ENCODE results near the gene ARHGAP19.
"Not testable (repeated sequence)": the region's sequence is repeated elsewhere in the genome, so short reads cannot be mapped to it uniquely, and the experiment has no call there.

Gene ARHGAP19

DNA sequence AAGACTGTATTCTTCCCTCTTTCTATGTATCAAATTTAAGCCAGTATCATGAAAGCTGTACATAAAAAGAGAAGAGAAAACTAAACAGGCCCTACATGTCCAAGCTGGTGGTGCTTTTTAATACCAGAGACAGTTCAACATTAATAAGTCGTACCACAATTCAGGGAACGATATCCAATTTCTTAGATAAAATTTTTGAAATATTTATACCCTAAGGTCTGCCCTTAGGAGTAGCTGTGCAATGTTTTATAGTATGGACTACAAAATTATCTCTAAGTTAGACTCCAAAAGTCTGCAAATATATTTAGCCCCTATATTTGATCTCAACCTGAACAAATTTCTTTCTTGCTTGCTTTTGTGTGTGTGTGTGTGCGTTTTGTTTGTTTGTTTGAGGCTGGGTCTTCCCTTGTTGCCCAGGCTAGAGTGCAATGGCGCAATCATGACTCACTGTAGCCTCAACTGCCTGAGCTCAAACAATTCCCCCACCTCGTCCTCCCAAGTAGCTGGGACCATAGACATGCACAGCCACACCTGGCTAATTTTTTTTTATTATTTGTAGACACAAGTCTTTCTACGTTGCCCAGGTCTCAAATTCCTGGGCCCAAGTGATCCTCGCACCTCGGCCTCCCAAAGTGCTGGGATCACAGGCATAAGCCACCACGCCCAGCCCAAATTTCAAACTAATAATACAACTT lies 13.2 kb downstream of the ARHGAP19 start:
- DNase-seq: no peak

GRCh38 chr10:97278491-97278989 lies 13.9 kb downstream of the ARHGAP19 start:
- no peak for DNase-seq

GRCh38 chr10:97277551-97277950 lies 14.9 kb downstream of the ARHGAP19 start:
- no peak for DNase-seq

DNA sequence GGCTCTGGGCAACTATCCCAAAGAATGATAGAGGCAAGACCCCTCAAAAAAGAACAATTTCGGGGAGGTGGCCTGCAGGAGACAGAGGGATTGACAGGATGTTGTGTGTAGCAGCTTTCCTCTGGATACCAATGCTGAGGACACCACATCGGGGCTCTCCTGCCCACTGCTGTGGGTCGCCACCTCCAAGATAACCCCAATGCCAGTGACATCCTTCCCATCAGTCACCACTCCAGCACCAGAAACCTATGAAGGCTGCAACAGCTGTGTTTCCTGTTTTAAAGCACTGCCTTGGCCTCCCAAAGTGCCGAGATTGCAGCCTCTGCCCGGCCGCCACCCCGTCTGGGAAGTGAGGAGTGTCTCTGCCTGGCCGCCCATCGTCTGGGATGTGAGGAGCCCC lies 17.6 kb downstream of the ARHGAP19 start:
- DNase-seq: no peak

- DNase-seq: no peak
Measured at GRCh38 chr10:97273700-97274099, 18.7 kb downstream of the ARHGAP19 start.

- no peak for DNase-seq
Measured at GRCh38 chr10:97270523-97271154, 21.8 kb downstream of the ARHGAP19 start.

GRCh38 chr10:97267671-97268070 lies 24.8 kb downstream of the ARHGAP19 start:
- no peak for DNase-seq

DNA sequence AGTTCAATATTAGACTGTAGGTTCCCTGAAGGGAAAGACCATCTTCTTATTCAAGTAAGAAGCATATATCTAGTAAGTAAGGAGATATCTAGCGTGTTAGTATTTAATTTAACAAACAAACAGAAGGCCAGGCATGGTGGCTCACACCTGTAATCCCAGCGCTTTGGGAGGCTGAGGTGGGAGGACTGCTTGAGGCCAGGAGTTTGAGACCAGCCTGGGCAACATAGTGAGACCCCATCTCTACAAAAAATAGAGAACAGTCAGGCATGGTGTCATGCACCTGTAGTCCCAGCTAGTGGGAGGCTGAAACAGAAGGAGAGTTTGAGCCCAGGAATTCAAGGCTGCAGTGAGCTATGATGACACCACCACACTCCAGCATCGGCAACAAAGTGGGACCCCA lies 27.3 kb downstream of the ARHGAP19 start:
- not testable (repeated sequence) for DNase-seq

- DNase-seq: no peak
Measured at GRCh38 chr10:97263971-97264370, 28.5 kb downstream of the ARHGAP19 start.

GRCh38 chr10:97261656-97262055 lies 30.8 kb downstream of the ARHGAP19 start:
- DNase-seq: no peak

GRCh38 chr10:97261183-97261582 lies 31.3 kb downstream of the ARHGAP19 start:
- no peak for DNase-seq

DNA sequence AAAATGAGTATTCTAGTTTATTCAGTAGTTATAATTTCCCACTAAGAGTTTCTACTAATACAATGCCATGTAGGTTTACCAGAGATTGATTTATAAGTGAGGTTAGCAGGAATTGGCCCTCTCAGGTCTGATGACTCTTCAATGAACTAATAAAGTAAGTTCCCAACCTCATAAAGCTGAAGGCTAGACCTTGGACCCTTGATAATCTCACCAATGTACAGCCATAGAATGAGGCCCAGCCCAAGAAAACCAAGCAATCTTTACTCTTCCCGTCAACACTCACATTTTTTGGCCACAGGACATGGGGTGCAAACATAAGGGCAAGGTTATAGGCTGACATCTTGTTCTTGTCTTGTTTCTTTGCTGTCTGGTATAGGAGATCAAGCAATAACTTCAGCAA lies 33.3 kb downstream of the ARHGAP19 start:
- DNase-seq: no peak

DNA sequence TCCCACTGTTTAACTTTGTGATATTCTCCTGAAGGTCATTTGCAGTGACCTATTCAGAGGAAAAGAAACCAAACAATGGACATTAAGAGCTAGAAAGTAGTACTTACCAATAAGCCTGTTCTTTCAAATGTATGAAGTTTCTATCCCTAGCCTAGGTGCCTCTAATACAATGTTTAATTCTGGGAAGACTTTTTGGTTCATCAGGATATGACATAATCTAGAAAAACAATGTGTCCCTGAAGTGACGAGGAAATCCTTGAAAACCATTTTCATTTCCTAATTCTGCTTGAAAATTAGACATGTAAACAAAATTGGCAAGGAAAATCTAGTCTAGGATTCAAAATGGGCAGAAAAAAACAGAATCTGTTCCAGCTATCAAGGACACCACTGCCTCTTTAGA lies 36.1 kb downstream of the ARHGAP19 start:
- no peak for DNase-seq

DNA sequence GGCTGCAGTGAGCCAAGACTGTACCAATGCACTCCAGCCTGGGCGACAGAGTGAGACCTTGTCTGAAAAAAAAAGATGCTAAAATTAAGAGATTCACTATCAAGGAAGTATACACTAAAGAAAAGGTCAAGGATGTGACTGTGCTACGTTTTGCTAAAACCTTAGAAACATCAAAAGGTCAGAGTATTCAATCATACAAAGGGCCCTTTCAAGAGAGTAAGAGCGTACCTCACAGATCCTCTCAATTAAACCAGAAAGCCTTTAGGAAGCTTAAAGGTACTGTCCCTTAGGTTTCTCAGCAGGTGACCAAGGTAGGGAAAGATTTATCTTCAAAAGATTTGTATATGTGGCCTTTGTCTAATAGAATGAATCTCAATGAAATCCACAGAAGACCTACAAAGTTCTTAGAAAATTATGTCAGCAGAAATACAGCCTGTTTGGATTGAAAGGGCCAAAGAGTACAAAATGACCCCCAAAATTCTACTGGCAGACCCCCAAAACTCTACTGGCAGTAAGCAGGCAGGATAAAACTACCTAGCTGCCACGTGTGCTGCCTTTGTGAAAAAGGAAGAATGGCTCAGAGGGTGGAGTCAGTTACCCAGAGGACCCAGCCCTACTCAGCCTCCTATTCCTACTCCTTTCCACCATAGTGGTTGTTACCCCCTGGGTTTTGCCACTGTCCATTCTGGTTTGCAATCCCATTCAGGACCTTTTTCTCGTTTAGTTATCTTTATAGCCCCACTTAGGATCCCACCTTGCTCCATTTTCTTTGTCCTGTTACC lies 36.7 kb downstream of the ARHGAP19 start:
- DNase-seq: no peak

DNA sequence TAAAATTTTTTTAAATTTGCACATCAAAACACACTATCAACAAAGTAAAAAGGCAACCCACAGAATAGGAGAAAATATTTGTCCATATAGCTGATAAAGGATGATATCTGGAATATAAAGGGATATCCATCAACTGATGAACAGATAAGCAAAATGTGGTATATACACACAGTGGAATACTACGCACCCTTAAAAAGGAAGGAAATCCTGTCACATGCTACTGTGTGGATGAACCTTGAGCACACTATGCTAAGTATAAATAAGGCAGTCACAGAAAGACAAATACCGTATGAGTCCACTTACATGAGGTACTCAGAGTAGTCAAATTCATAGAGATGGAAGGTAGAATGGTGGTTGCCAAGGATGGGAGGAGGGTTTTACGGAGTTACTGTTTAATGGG lies 37.7 kb downstream of the ARHGAP19 start:
- no peak for DNase-seq

GRCh38 chr10:97250952-97251351 lies 41.5 kb downstream of the ARHGAP19 start:
- DNase-seq: no peak

DNA sequence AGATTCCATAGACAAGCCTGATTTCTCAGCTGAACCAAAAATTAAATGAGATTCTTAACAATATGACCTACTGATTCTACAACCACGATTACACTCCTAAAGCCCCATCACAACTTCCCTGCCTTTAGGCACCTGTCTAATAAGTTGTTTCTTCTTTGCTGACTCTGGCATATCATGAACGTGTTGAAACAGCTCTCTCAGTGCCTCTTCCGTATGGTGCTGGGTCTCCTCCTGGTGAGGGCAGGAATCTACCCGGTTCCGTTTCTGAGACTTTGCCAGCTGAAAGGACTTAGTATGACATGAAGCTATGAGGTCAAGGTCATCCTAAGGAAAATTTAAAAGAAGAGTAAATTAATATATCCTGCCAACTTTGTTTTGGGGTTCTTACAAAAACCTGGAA lies 48.6 kb downstream of the ARHGAP19 start:
- DNase-seq: no peak

DNA sequence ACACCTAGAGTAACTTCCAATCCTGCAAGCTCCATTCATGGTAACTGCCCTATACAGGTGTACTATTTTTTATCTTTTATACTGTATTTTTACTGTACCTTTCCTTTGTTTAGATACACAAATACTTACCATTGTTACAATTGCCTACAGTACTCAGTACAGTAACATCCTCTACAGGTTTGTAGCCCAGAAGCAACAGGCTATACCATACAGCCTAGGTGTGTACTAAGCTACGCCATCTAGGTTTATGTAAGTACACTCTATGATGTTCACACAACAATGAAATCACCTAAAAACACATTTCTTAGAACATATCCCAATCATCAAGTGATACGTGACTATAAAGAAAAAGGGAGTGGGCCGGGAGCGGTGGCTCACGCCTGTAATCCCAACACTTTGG lies 53.6 kb downstream of the ARHGAP19 start:
- DNase-seq: no peak

GRCh38 chr10:97235353-97235752 lies 57.1 kb downstream of the ARHGAP19 start:
- no peak for DNase-seq

DNA sequence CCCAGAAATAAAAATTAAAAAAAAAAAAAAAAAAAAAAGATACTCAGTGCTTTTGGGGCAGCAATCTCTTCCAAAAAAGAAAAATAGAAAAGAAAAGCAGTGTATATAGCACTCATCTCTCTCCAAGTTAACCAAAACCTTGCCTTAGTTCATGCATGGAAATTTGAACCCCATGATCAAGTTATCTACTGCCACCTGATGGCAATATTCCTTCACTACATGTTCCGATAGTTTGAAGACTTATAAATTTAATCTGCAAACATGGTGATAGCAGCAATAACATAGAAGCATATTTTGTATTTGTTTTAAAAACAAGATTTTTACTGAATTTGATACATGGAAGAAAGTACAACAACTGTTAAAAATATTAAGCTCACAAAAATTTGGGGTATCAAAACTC lies 58.0 kb downstream of the ARHGAP19 start:
- no peak for DNase-seq

GRCh38 chr10:97230146-97230545 lies 62.3 kb downstream of the ARHGAP19 start:
- no peak for DNase-seq

DNA sequence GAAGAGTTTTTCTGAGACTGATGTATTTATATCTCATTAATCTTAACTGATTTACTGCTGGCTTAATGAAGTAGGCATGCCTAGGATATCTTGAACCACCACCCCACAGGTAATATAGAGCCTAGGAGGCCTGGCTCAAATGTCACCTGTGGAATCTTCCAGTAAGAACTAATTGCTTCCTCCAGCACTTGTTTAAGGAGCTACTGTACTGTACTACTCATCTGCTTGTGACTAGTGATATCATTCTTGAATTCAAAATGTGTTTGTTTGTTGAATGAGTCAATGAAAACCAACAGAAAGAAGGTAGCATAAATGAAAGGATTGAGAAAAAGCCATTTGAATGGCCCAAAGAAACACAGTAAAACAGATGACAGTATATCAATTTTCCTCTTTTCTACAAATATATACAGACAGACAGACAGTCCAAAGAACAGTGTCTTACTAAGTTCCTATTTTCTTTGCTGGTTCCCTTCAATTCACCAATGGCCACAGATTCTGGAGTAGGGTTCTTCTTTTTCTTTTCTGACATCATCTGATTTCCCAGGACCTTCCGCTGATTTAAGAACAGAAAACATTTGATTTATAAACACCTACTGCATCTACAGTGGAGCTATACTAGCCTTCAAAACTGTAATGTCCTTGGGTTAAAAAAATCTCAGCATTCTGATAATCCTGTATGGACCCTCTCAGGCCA lies 63.0 kb downstream of the ARHGAP19 start:
- no peak for DNase-seq

DNA sequence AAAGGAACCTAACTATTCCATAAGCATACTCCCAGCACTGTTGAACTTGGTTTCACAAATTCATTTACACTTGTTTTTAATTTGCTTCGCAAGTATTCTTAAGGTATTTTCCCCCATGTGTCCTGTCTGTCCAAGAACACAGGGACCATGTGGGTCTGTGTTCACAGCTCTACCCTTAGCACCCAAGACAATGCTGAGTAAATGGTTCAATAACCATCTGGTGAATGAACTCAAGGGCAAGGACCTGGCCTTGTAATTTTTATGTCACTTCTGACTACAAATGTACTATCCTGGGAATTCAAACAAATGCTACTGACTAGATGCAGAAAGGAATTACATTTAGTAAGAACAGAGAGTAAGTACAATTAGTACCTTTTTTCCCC lies 63.7 kb downstream of the ARHGAP19 start:
- DNase-seq: no peak

All from activated CD4-positive, alpha-beta T cell treated with anti-CD3 and anti-CD28 coated beads, Interleukin-2, amount 50 U/mL, for 4 hours (primary cell).